Pancreas (tissue), 10 donors: ENCODE results near the gene LEF1. TPM values are rescaled to one million over a fixed set of nuclear protein-coding genes. Genes with fewer than 3 reads are reported as not detected.

Source experiments
- ATAC-seq, 4 donors: fragments of 200-7000 bp; cut with Tn5 transposase; one replicate each; pipeline versions ENCODE4 v1.8.0 to v1.9.1; 2020; ENCODE audit warnings: mild to moderate bottlenecking in 4 of 4, moderate library complexity in 4 of 4
- DNase-seq, 6 donors: peaks; one replicate each; pipeline ENCODE4 v3.0.0-alpha.2; 2020
- FAIRE-seq: peaks from 2 replicates; lab custom pipeline; 2012; peaks lifted over from hg19 to GRCh38; lab: Jason Lieb, UNC
- H3K27ac ChIP-seq, 4 donors: fragments of 200-600 bp; sonication (generic); 1 replicate in 3 of 4; 2 replicates in 1 of 4; pipeline versions ENCODE4 v1.5.0 to v1.8.0; 2020
- H3K27me3 ChIP-seq, 4 donors: fragments of 200-600 bp; one replicate each; pipeline ENCODE4 v1.8.0; 2021
- H3K36me3 ChIP-seq, 3 donors: fragments of 200-600 bp; sonication (generic) in 1 of 3; one replicate each; pipeline versions ENCODE4 v1.5.0 to v1.8.0; 2020 to 2021
- H3K4me1 ChIP-seq, 3 donors: fragments of 200-600 bp; one replicate each; pipeline ENCODE4 v1.8.0; 2021
- H3K4me3 ChIP-seq, 4 donors: fragments of 200-600 bp; sonication (generic) in 2 of 4; one replicate each; pipeline versions ENCODE4 v1.5.0 to v1.8.0; 2020 to 2021
- H3K9me3 ChIP-seq, 4 donors: fragments of 200-600 bp; one replicate each; pipeline ENCODE4 v1.8.0; 2021
- CTCF ChIP-seq, 4 donors: fragments of 200-600 bp; sonication (generic) in 3 of 4; IDR thresholded peaks; one replicate each; pipeline versions ENCODE4 v1.5.0 to v1.8.0; 2021; ENCODE audit warnings: antibody characterized with exemption in 4 of 4
- WGBS, 2 donors: extraction: QIAGEN DNeasy Blood & Tissue Kit; methylation state at CpG; one replicate each; pipeline ENCODE4 v1.1.7; 2013; 5-methylcytosine and 5-hydroxymethylcytosine counted together
- intact Hi-C, 3 donors: fragments of 100-400 bp; cut with DNase I; formaldehyde crosslinking; loops; one replicate each; pipeline versions ENCODE4 v1.11.1 to v1.14.2; 2022
- polyA plus RNA-seq, 2 donors: library from polyadenylated mRNA; stranded (reverse); fragments of 200-250 nt; gene quantifications; one replicate each; pipeline ENCODE4 v1.2.3, GENCODE V29; 2013
- total RNA-seq, 6 donors: library from RNA; stranded (reverse); fragmentation: NEBNext Ultra II Directional in 4 of 6; extraction: Animal tissue kit (Norgen Biotek cat#: 25700) in 4 of 6; gene quantifications; one replicate each; pipeline versions ENCODE4 v1.2.1 to v1.2.4, GENCODE V29; 2021 to 2023
- donor health status: healthy with polysubstance abuse.
- donor health status: DM: no; HTN: no; CAD: no; lungs with moderate emphysema.
- donor health status: DM: no; HTN: no; CAD: no.
- donor health status: control.
- donor health status: control.
- donor health status: Bipolar disorder and iron deficiency.
- donor health status: DM: yes; HTN: yes; CAD: no.
- donor health status: DM: no; HTN: no; CAD: no.
- donor health status: DM: no; HTN: no; CAD: no.
- donor health status: DM: yes; HTN: yes; CAD: no.

Gene LEF1
- total and polyA plus RNA-seq, 8 donors, result 0.28 to 3.5 (median 0.86) TPM

GRCh38 chr4:108172231-108172752, 3.6 kb upstream of the LEF1 start:
- ATAC-seq, result peak in 3 of 4 donors; percentile 24 to 57 (median 40)
- Histone ChIP-seq H3K9me3 (no peaks in the 10 kb centered on the region), H3K4me1 (peaks cover 0 to 5% (median 0%) of the 10 kb centered on the region in 3 donors), H3K36me3 (no peaks in the 10 kb centered on the region), H3K27me3 (peaks cover 0 to 19% (median 5%) of the 10 kb centered on the region in 4 donors), H3K4me3 (peak overlapping the region; percentile 20 to 51 (median 38)), H3K27ac (no peak overlapping the region)
- no peak for FAIRE-seq
- intact Hi-C loops, result no loop called here
- 6% methylated on average over 28 to 43 of the region's 43 CpGs for WGBS, 2 donors
- DNase-seq, result peak in 2 of 6 donors; percentile 22 to 68
- TF ChIP-seq CTCF (IDR thresholded peaks at IDR 0.05), result no peak

GRCh38 chr4:108171339-108172230, 2.9 kb upstream of the LEF1 start:
- H3K27ac ChIP-seq, result no peak overlapping the region
- peak in 4 of 6 donors; percentile 15 to 65 (median 42) for DNase-seq
- no peak for FAIRE-seq

GRCh38 chr4:108170631-108171338, 2.1 kb upstream of the LEF1 start:
- 15 to 16% methylated on average over 8 of the region's 8 CpGs for WGBS, 2 donors
- DNase-seq, result no peak
- no peak for ATAC-seq
- no peaks in the 10 kb centered on the region for H3K36me3 ChIP-seq
- H3K9me3 ChIP-seq, result no peaks in the 10 kb centered on the region
- H3K4me1 ChIP-seq, result peaks cover 0 to 5% (median 5%) of the 10 kb centered on the region in 3 donors
- intact Hi-C loops, result no loop called here
- no peak overlapping the region for H3K4me3 ChIP-seq
- peaks cover 0 to 28% (median 8%) of the 10 kb centered on the region in 4 donors for H3K27me3 ChIP-seq
- TF ChIP-seq CTCF (IDR thresholded peaks at IDR 0.05), result no peak
- no peak for FAIRE-seq
- H3K27ac ChIP-seq, result no peak overlapping the region

More at GRCh38 chr4:108171339-108172230, 2.9 kb upstream of the LEF1 start:
- H3K9me3 ChIP-seq, result no peaks in the 10 kb centered on the region
- no peak for ATAC-seq
- intact Hi-C loops, result no loop called here
- TF ChIP-seq CTCF (IDR thresholded peaks at IDR 0.05), result no peak
- H3K4me1 ChIP-seq, result peaks cover 0 to 5% (median 4%) of the 10 kb centered on the region in 3 donors
- no peaks in the 10 kb centered on the region for H3K36me3 ChIP-seq
- H3K27me3 ChIP-seq, result peaks cover 0 to 20% (median 5%) of the 10 kb centered on the region in 4 donors
- 9% methylated on average over 52 of the region's 52 CpGs for WGBS, 2 donors
- no peak overlapping the region for H3K4me3 ChIP-seq

GRCh38 chr4:108169664-108170063, 932 bp upstream of the LEF1 start:
- DNase-seq, result no peak
- Histone ChIP-seq H3K9me3 (no peaks in the 10 kb centered on the region), H3K4me1 (peaks cover 0 to 5% (median 5%) of the 10 kb centered on the region in 3 donors), H3K27me3 (peaks cover 6 to 35% (median 18%) of the 10 kb centered on the region in 4 donors), H3K27ac (no peak overlapping the region), H3K4me3 (no peak overlapping the region), H3K36me3 (no peaks in the 10 kb centered on the region)
- FAIRE-seq, result no peak
- WGBS, 2 donors, result 17 to 18% methylated on average over 8 of the region's 8 CpGs
- TF ChIP-seq CTCF (IDR thresholded peaks at IDR 0.05), result no peak
- no peak for ATAC-seq
- intact Hi-C loops, result no loop called here
